OCI-LY3 (cell line): ENCODE measurements around the gene TESMIN.

Source experiments
- CTCF ChIP-seq: fragments of 200-600, 300-600 bp; sonication (generic); IDR thresholded peaks from 2 replicates; pipeline ENCODE4 v1.5.1; 2014; ENCODE audit warnings: antibody characterized with exemption, low read length, low read depth
- EZH2phosphoT487 ChIP-seq: fragments of 200-600 bp; shearing (Covaris generic); IDR thresholded peaks from 2 replicates; pipeline ENCODE4 v1.6.1; 2018; ENCODE audit warnings: antibody characterized with exemption, mixed run types, low read depth

- TF ChIP-seq CTCF (no peak), EZH2phosphoT487 (no peak)
Measured at GRCh38 chr11:68751004-68751325, 355 bp downstream of the TESMIN start.
